Nephron progenitor cell (in vitro differentiated cells): ENCODE results near the gene RETREG2.

ENCODE experiments used
- DNase-seq: peaks from one replicate; pipeline ENCODE4 v3.0.0; 2021
- H3K27ac Mint-ChIP-seq: 2 replicates; pipeline ENCODE4 v1.8.0; 2021; ENCODE audit warnings: mild to moderate bottlenecking, moderate library complexity, mixed read lengths
- H3K27me3 Mint-ChIP-seq: 2 replicates; pipeline ENCODE4 v1.8.0; 2021; ENCODE audit warnings: mild to moderate bottlenecking, low read depth, mixed read lengths; ENCODE audit not compliant: poor library complexity
- H3K36me3 Mint-ChIP-seq: 2 replicates; pipeline ENCODE4 v1.8.0; 2021; ENCODE audit warnings: low read depth, mixed read lengths
- H3K4me1 Mint-ChIP-seq: 2 replicates; pipeline ENCODE4 v1.8.0; 2021; ENCODE audit warnings: mixed read lengths
- H3K4me3 Mint-ChIP-seq: 2 replicates; pipeline ENCODE4 v1.8.0; 2021; ENCODE audit warnings: mild to moderate bottlenecking, moderate library complexity, mixed read lengths
- H3K9me3 Mint-ChIP-seq: 2 replicates; pipeline ENCODE4 v1.8.0; 2021; ENCODE audit warnings: mild to moderate bottlenecking, moderate library complexity, mixed read lengths
- CTCF ChIP-seq: fragments of 200-600 bp; sonication (generic); IDR thresholded peaks from 2 replicates; pipeline ENCODE4 v1.5.0; 2021; ENCODE audit warnings: antibody characterized with exemption

Gene RETREG2

GRCh38 chr2:219158586-219158985 lies 19.5 kb upstream of the RETREG2 start:
- Mint-ChIP-seq H3K4me3 (no peak overlapping the region), H3K27ac (no peak overlapping the region), H3K36me3 (peaks cover 10% of the 10 kb centered on the region), H3K27me3 (peaks cover 27% of the 10 kb centered on the region), H3K9me3 (no peaks in the 10 kb centered on the region), H3K4me1 (peaks cover 15% of the 10 kb centered on the region)
- no peak for DNase-seq
- no peak for TF ChIP-seq CTCF

- no peak for TF ChIP-seq CTCF
- DNase-seq, result no peak
- Mint-ChIP-seq H3K36me3 (peaks cover 10% of the 10 kb centered on the region), H3K9me3 (no peaks in the 10 kb centered on the region), H3K27ac (peak overlapping the region; percentile 84), H3K4me1 (peaks cover 15% of the 10 kb centered on the region), H3K4me3 (peak overlapping the region; percentile 89), H3K27me3 (peaks cover 37% of the 10 kb centered on the region)
These were observed 18.3 kb upstream of the RETREG2 start for GRCh38 chr2:219159771-219160185.

- peaks cover 10% of the 10 kb centered on the region for H3K36me3 Mint-ChIP-seq
- no peaks in the 10 kb centered on the region for H3K9me3 Mint-ChIP-seq
- peak within 1 kb of the TSS; percentile 89 for H3K4me3 Mint-ChIP-seq
- H3K27ac Mint-ChIP-seq, result peak within 1 kb of the TSS; percentile 98
- peak; percentile 99 for TF ChIP-seq CTCF
- DNase-seq, result peak; percentile 97
- peaks cover 15% of the 10 kb centered on the region for H3K4me1 Mint-ChIP-seq
- peaks cover 39% of the 10 kb centered on the region for H3K27me3 Mint-ChIP-seq
These were observed 17.7 kb upstream of the RETREG2 start, which contains the start of gene NHEJ1 for GRCh38 chr2:219160186-219161017. Gene NHEJ1, minus strand, starts transcription at chr2:219160815. Its CDS starts 2,453 bp downstream, at chr2:219158362.

GRCh38 chr2:219161097-219161496 lies 17.0 kb upstream of the RETREG2 start:
- no peak for TF ChIP-seq CTCF
- Mint-ChIP-seq H3K4me1 (peaks cover 15% of the 10 kb centered on the region), H3K9me3 (no peaks in the 10 kb centered on the region), H3K27ac (no peak overlapping the region), H3K4me3 (peak overlapping the region; percentile 89), H3K36me3 (peaks cover 10% of the 10 kb centered on the region), H3K27me3 (peaks cover 43% of the 10 kb centered on the region)
- DNase-seq, result no peak

- Mint-ChIP-seq H3K27ac (no peak overlapping the region), H3K9me3 (no peaks in the 10 kb centered on the region), H3K27me3 (peaks cover 39% of the 10 kb centered on the region), H3K4me1 (peaks cover 20% of the 10 kb centered on the region), H3K36me3 (no peaks in the 10 kb centered on the region), H3K4me3 (no peak overlapping the region)
- no peak for DNase-seq
- no peak for TF ChIP-seq CTCF
These were observed 14.9 kb upstream of the RETREG2 start for GRCh38 chr2:219163156-219163555.
